ENCODE results near the gene HDAC11.
"Not testable (repeated sequence)": the region's sequence is repeated elsewhere in the genome, so short reads cannot be mapped to it uniquely, and the experiment has no call there.

The HDAC11 gene

DNA sequence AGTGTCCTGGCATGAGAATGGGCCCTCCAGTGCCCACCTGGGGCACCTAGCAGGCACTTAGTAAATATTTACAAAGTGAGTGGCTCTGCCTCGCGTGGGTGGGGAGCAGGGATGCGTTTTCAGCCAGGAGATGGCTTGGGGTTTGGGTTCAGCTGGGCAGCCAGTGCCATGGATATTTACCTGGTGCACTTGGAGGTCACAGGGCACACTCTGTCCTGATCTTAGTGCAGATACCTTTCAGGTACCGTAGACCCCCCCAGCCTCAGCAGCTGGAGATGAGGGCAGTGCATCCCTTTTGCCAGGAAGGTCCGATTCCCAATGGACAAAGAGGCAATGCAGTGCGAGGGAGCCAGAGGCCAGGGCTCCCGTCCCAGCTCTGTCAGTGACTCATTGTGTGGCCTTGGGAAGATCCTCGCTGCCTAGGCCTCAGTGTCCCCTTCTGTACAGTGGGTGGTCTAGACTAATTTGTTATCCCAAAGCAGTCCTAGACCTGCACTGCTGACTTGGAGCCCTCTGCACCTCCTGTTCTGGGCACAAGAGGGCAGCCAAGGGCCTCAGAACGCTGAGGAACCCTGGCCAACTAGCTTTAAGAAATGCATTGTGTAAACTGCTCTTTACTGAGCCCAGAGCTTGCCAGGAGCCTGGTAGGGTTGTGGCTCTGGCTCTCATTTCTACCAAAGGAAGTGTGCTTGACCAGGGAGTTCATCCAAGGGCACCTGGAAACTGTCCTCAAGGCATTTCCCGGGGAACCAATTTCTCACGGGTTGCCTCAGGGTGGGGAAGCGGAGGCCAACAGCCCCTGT, 16.0 kb downstream of the HDAC11 start:
- H3K27ac Mint-ChIP-seq = no peak overlapping the region
- H3K27me3 Mint-ChIP-seq = no peaks in the 10 kb centered on the region
- no peak overlapping the region for H3K4me3 Mint-ChIP-seq
- H3K36me3 Mint-ChIP-seq = no peaks in the 10 kb centered on the region
- H3K4me1 Mint-ChIP-seq = no peaks in the 10 kb centered on the region
- H3K9me3 Mint-ChIP-seq = no peaks in the 10 kb centered on the region

DNA sequence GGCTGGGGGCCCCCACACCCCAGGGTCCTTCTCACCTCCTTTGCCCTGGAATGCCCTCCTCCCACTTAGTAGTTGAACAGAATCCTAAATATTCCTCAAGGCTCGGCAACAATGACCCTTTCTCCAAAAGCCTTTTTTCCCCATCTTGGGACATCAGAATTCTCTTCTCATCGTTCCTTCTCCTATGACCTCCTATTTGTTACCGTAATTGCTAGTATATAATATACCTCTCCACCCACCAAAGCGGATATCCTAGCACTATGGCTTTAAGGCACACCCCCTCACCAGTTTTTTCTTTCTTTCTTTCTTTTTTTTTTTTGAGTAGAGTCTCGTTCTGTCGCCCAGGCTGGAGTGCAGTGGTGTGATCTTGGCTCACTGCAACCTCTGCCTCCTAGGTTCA, 16.8 kb downstream of the HDAC11 start:
- Mint-ChIP-seq H3K36me3 (no peaks in the 10 kb centered on the region), H3K27me3 (no peaks in the 10 kb centered on the region), H3K27ac (no peak overlapping the region)

DNA sequence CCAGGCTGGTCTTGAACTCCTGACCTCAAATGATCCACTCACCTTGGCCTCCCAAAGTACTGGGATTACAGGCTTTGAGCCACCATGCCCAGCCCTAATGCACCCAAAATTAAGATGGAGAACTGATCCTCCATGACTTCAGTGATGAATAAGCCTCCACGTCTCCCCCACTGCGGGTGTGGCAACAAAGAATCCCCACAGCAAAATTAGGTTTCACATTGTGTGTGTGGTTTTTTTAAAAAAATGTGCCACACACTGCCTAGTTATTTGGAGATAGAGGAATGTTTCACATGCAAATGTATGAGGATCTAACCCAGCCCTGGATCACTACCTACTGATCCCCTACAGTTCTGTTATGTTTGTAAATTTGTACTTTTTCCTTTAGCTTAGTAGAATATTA, 17.3 kb downstream of the HDAC11 start:
- no peak overlapping the region for H3K4me3 Mint-ChIP-seq
- H3K27me3 Mint-ChIP-seq = no peaks in the 10 kb centered on the region
- H3K9me3 Mint-ChIP-seq = no peaks in the 10 kb centered on the region
- no peaks in the 10 kb centered on the region for H3K36me3 Mint-ChIP-seq
- H3K27ac Mint-ChIP-seq = no peak overlapping the region
- H3K4me1 Mint-ChIP-seq = no peaks in the 10 kb centered on the region

More for the DNA sequence above, 16.8 kb downstream of the HDAC11 start:
- H3K4me1 Mint-ChIP-seq = no peaks in the 10 kb centered on the region
- no peak overlapping the region for H3K4me3 Mint-ChIP-seq
- H3K9me3 Mint-ChIP-seq = no peaks in the 10 kb centered on the region

DNA sequence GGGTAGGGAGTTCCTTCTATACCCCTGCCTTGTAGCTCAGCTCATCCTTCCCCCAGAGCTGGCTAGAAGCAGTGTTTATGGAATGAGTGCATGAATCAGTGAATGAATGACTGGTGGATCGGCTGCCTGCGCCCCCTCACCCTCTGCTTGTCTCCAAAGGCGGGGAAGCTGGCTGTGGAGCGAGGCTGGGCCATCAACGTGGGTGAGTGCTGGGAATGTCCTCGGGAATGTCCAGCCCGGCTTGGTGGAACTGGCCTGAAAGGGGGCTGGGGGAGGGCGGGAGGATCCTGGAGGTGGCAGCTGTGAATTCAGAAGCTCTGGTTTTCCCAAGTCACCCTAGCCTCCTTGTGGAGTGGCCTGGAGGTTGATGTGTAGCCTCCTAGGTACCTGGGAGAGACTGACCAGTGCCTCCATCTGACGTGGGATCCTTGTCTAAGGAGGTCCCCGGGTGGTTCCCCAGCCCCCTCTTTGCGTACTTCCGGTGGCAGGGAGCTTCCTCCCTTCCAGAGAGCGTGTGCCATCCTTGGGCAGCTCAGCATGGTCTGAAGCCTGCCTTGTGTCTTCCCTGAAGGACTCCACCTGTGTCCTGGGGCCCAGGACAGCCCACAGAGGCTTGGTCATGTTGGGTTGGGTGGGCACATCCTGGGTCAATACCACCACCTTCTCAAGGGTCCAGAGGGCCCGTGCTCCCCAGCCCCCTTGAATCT, 18.4 kb downstream of the HDAC11 start:
- no peaks in the 10 kb centered on the region for H3K4me1 Mint-ChIP-seq

DNA sequence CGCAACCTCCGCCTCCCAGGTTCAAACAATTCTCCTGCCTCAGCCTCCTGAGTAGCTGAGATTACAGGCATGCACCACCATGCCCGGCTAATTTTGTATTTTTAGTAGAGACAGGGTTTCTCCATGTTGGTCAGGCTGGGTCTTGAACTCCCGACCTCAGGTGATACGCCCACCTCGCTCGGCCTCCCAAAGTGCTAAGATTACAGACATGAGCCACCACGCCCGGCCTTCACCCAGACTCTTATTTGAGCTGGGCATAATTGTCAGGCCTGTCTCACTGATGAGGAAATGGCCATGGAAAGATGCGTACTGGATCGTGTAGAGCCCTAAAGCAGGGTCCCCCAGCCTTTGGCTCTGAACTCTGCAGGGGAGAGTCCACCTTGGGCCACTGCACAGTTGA, 19.1 kb downstream of the HDAC11 start:
- H3K4me3 Mint-ChIP-seq = not testable (repeated sequence)

More for the DNA sequence above, 18.4 kb downstream of the HDAC11 start:
- Mint-ChIP-seq H3K4me3 (no peak overlapping the region), H3K27me3 (no peaks in the 10 kb centered on the region), H3K36me3 (no peaks in the 10 kb centered on the region), H3K27ac (no peak overlapping the region), H3K9me3 (no peaks in the 10 kb centered on the region)

DNA sequence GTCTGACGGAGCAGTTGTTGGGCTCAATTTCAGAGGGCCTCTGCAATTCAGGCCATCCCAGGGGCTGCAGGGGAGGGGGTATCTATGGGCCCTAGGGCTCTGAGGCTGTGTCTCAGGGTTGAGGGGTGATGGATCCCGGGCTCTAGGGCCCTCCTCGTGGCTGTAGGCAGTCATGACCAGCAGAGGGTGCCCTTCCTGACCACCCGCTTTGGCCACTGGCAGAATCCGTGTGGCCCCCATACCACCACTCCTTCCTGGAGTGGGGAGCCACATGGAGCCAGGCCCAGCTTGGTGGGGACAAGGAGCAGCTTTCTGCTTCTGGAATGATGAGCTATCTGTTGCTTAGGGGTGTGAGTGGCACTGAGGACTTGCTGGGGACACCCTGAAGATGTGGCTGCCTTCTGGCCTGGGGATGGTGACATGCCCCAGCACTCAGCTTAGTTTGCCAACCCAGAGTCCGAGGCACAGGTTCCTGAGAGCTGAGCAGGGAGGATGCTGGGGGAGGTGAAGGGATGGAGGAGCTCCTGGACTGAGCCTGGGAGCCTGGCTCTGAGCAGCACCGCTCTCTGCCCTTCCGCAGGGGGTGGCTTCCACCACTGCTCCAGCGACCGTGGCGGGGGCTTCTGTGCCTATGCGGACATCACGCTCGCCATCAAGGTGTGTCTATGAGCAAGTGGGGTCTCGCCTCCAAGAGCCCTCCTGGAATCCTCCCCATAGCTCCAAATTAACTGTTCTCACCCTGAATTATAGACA, 20.2 kb downstream of the HDAC11 start:
- no peaks in the 10 kb centered on the region for H3K9me3 Mint-ChIP-seq
- no peaks in the 10 kb centered on the region for H3K36me3 Mint-ChIP-seq

More for the DNA sequence above, 19.1 kb downstream of the HDAC11 start:
- not testable (repeated sequence) for H3K36me3 Mint-ChIP-seq, H3K27me3 Mint-ChIP-seq, H3K27ac Mint-ChIP-seq, H3K4me1 Mint-ChIP-seq, H3K9me3 Mint-ChIP-seq

DNA sequence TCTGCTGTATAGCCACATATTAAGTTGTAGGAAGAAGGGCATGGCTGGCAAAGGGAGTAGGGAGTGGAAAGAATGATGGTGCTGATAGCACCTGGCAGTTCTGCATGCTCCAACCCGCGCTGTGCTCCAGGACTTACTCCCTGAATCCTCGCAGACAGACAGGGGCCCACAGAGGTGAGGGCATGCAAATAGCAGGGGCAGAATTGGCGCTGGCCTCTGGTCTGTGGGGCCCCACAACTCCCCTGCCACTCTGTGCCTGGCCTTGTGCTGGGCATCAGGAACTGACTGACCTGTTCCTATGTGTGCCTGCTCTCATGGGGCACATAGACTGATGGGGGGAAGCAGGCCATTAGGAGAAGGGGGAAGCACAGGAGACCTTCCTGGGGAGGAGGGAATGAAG, 20.9 kb downstream of the HDAC11 start:
- H3K27ac Mint-ChIP-seq = no peak overlapping the region
- no peaks in the 10 kb centered on the region for H3K4me1 Mint-ChIP-seq
- H3K36me3 Mint-ChIP-seq = no peaks in the 10 kb centered on the region
- no peaks in the 10 kb centered on the region for H3K9me3 Mint-ChIP-seq
- H3K4me3 Mint-ChIP-seq = no peak overlapping the region
- H3K27me3 Mint-ChIP-seq = no peaks in the 10 kb centered on the region

More for the DNA sequence above, 20.2 kb downstream of the HDAC11 start:
- no peaks in the 10 kb centered on the region for H3K27me3 Mint-ChIP-seq
- no peak overlapping the region for H3K27ac Mint-ChIP-seq
- no peaks in the 10 kb centered on the region for H3K4me1 Mint-ChIP-seq
- no peak overlapping the region for H3K4me3 Mint-ChIP-seq

DNA sequence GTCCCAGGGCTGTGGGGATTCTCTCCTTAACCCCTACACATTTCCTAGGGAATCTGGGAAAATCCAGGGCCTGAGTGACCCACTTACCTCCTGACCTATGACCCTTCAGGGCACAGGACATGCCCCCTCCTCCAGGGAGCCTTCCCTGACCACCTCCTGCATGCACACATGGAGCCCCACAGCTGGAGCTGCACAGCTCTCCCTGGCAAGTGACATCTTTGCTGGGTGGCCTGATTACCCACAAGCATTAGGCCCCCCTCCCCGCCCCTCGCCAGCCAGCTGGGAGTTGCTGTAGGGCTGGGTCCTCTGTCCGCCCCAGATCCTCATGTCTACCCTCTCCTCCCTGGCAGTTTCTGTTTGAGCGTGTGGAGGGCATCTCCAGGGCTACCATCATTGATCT, 21.4 kb downstream of the HDAC11 start:
- H3K27me3 Mint-ChIP-seq = no peaks in the 10 kb centered on the region
- no peaks in the 10 kb centered on the region for H3K4me1 Mint-ChIP-seq
- H3K27ac Mint-ChIP-seq = no peak overlapping the region
- no peaks in the 10 kb centered on the region for H3K9me3 Mint-ChIP-seq
- H3K4me3 Mint-ChIP-seq = no peak overlapping the region
- no peaks in the 10 kb centered on the region for H3K36me3 Mint-ChIP-seq

DNA sequence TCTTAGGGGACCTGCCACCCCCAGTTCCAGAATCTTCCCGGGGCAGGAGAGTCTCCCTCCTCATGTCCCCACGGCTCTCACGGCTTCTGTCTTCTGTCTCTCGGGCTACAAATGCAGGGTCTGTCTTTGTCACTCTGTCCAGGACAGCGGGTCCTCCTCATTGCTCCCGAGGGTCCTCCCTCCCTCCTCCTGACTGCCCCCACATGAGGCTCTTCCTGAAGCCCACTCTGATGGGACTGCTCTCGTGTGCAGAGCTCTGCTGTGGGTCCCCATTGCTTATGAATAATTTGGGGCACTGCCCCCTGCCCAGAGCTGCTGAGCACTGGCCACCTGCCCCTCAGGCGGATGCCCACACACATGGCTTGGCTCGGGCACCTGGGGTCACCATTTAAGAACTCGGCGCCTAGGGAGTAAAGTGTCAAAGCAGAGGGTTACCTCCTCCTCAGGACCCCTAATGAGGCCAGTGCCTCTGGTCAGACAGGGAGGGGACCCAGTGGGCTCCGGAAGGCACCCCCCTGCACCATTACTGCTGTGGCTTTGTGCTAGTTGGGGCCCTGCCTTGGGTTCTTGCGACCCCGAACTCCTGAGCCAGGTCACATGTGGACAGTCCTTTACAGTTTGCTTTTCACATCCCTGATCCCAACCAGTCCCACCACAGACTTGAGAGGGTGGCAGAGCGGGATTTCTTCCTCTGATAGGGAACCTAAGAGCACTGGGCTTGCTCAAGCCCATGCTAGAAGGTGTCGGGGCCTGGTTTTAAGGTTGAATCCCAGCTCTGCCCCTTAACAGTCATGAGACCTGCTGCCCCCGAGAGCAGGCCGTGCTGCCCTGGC, 22.1 kb downstream of the HDAC11 start:
- Mint-ChIP-seq H3K27ac (no peak overlapping the region), H3K36me3 (no peaks in the 10 kb centered on the region)

DNA sequence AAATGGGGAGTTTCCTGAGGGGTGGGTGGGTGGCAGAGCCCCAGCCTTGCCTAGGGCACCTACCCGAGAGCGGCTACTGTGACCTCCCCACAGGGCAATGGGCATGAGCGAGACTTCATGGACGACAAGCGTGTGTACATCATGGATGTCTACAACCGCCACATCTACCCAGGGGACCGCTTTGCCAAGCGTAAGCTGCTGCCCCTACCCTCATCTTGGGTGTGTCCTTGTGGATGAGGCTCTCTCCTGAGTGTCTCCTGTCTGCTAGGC, 22.6 kb downstream of the HDAC11 start:
- H3K36me3 Mint-ChIP-seq = no peaks in the 10 kb centered on the region
- no peaks in the 10 kb centered on the region for H3K4me1 Mint-ChIP-seq
- H3K9me3 Mint-ChIP-seq = no peaks in the 10 kb centered on the region
- no peak overlapping the region for H3K27ac Mint-ChIP-seq
- H3K27me3 Mint-ChIP-seq = no peaks in the 10 kb centered on the region
- no peak overlapping the region for H3K4me3 Mint-ChIP-seq

More for the DNA sequence above, 22.1 kb downstream of the HDAC11 start:
- Mint-ChIP-seq H3K9me3 (no peaks in the 10 kb centered on the region), H3K27me3 (no peaks in the 10 kb centered on the region), H3K4me3 (no peak overlapping the region), H3K4me1 (no peaks in the 10 kb centered on the region)

DNA sequence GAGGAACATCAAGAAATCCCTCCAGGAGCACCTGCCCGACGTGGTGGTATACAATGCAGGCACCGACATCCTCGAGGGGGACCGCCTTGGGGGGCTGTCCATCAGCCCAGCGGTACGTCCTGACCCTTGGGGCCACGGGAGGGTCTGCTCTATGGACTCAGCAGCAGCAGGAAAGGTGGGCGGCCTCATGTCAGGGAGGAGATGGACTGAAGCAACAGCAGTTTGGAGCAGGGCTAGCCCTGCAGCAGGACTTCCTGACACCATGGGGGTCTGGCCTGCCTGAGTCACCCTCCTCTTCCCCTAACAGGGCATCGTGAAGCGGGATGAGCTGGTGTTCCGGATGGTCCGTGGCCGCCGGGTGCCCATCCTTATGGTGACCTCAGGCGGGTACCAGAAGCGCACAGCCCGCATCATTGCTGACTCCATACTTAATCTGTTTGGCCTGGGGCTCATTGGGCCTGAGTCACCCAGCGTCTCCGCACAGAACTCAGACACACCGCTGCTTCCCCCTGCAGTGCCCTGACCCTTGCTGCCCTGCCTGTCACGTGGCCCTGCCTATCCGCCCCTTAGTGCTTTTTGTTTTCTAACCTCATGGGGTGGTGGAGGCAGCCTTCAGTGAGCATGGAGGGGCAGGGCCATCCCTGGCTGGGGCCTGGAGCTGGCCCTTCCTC, 24.2 kb downstream of the HDAC11 start:
- no peaks in the 10 kb centered on the region for H3K36me3 Mint-ChIP-seq
- H3K9me3 Mint-ChIP-seq = no peaks in the 10 kb centered on the region
- H3K4me3 Mint-ChIP-seq = no peak overlapping the region
- H3K4me1 Mint-ChIP-seq = no peaks in the 10 kb centered on the region
- no peaks in the 10 kb centered on the region for H3K27me3 Mint-ChIP-seq
- no peak overlapping the region for H3K27ac Mint-ChIP-seq

DNA sequence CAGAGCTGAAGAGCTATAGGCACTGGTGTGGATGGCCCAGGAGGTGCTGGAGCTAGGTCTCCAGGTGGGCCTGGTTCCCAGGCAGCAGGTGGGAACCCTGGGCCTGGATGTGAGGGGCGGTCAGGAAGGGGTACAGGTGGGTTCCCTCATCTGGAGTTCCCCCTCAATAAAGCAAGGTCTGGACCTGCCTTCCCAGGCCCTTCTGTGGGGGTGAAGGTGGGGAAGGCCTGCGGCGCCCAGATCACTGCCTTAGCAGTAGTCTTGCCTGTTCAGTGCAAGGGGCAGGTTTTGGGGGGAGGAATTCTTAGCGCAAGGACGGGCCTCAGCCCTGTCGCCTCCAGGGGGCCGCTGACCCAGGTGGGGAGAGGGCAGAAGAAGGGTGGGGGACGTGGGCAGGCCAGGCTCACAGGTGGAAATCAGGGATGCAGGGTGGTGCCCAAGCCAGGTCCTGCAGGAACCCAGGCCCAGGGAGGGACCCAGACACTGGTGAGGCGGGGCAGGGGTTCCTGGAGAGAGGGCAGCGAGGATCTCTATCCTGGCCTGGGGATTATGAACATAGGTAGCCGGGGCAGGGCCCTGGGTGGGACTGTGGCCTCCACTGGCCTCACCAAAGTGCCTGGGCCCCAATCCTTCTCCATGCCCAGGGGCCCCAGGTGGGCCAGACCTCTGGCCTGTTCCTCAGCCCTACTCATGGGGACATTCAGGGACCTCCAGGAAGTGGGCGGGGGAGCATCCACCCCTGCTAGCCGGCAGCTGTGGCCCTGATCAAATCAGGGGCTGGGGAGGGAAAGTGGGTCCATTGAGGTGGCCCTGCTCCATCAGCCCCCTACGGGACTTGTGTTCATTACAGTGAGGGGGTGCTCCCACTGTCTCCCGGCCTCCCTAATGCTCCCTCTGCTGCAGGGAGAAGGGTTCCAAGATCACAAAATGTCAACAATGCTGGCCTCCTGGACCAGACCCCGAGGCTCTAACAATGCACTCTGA, 25.3 kb downstream of the HDAC11 start:
- Mint-ChIP-seq H3K4me3 (no peak overlapping the region), H3K27me3 (no peaks in the 10 kb centered on the region), H3K9me3 (no peaks in the 10 kb centered on the region), H3K36me3 (no peaks in the 10 kb centered on the region), H3K4me1 (no peaks in the 10 kb centered on the region), H3K27ac (no peak overlapping the region)

DNA sequence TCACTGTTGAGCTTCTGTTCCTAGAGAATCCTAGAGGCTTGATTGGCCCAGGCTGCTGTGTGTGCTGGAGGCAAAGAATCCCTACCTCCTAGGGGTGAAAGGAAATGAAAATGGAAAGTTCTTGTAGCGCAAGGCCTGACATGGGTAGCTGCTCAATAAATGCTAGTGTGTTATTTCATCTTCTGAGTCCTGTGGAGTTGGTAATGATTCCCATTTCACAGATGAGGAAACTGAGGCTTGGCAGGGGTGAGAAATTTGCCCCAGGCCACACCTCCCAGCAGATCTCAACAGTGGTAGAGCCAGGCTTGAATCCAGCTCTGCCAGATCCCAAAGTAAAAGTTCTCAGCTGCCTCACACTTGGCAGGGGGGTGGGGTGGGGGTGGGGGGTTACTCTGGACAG, 26.1 kb downstream of the HDAC11 start:
- Mint-ChIP-seq H3K4me1 (no peaks in the 10 kb centered on the region), H3K9me3 (no peaks in the 10 kb centered on the region), H3K27me3 (no peaks in the 10 kb centered on the region), H3K4me3 (no peak overlapping the region), H3K27ac (no peak overlapping the region), H3K36me3 (no peaks in the 10 kb centered on the region)

DNA sequence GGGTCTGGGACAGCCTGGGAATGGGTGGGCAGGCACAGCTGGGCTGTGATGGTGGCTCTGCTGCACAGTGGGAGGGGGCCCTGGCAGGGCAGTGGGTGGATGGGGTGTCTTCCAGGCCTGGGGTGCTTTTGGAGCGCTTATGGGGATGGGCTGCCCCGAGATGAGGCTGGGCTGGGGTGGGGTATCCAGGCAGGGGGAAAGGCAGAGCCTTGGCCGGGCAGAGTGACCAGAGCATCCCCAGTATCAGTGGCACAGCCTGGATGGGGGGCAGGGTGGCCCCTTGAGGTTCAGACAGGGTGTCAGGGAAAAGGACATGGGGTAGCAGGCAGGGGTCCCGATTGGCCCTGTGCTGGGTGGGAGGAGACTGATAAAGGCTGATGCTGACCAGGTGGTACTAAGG, 26.6 kb downstream of the HDAC11 start:
- H3K4me1 Mint-ChIP-seq = no peaks in the 10 kb centered on the region
- no peaks in the 10 kb centered on the region for H3K27me3 Mint-ChIP-seq
- H3K4me3 Mint-ChIP-seq = no peak overlapping the region
- H3K9me3 Mint-ChIP-seq = no peaks in the 10 kb centered on the region
- no peak overlapping the region for H3K27ac Mint-ChIP-seq
- no peaks in the 10 kb centered on the region for H3K36me3 Mint-ChIP-seq
